Kidney epithelial cell (primary cell): ENCODE results near the gene SH3RF2. TPM values are rescaled to one million over a fixed set of nuclear protein-coding genes. Genes with fewer than 3 reads are reported as not detected.

Source experiments
- DNase-seq: peaks from one replicate; pipeline ENCODE4 v3.0.0-alpha.2; 2010; ENCODE audit warnings: low read depth
- H3K27me3 ChIP-seq: 2 replicates; pipeline ENCODE4 v1.6.0; 2011; ENCODE audit warnings: low read length; ENCODE audit not compliant: control insufficient read depth, insufficient read depth
- H3K36me3 ChIP-seq: 2 replicates; pipeline ENCODE4 v1.5.1; 2011; ENCODE audit warnings: low read length; ENCODE audit not compliant: control insufficient read depth, insufficient read depth
- H3K4me3 ChIP-seq: 2 replicates; pipeline ENCODE4 v1.5.1; 2011; ENCODE audit warnings: low read depth, mild to moderate bottlenecking, control low read depth, low read length
- CTCF ChIP-seq: IDR thresholded peaks from 2 replicates; pipeline ENCODE4 v1.5.1; 2011; ENCODE audit warnings: mild to moderate bottlenecking, moderate library complexity, low read length, control low read depth, inconsistent platforms; ENCODE audit not compliant: insufficient read depth, poor library complexity, severe bottlenecking
- total RNA-seq: library from RNA; depleted of rRNA; stranded (reverse); fragments of >200 nt; gene quantifications from 2 replicates; pipeline ENCODE4 v1.2.3, GENCODE V29; 2015

The SH3RF2 gene
- total RNA-seq, 1 donor from 2014 or later, result 10.3 TPM

DNA sequence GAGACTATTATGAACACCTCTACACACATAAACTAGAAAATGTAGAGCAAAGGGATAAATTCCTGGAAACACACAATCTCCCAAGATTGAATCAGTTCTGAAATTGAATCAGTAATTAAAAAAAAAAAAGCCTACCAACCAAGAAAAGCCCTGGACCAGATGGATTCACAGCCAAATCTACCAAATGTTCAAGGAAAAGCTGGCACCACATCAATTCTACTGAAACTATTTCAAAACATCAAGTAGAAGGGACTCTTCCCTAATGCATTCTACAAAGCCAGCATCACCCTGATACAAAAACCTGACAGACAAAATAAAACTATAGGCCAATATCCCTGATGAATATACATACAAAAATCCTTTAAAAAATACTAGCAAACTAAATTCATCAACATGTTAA is 38.2 kb upstream of the SH3RF2 start:
- TF ChIP-seq CTCF, result no peak

DNA sequence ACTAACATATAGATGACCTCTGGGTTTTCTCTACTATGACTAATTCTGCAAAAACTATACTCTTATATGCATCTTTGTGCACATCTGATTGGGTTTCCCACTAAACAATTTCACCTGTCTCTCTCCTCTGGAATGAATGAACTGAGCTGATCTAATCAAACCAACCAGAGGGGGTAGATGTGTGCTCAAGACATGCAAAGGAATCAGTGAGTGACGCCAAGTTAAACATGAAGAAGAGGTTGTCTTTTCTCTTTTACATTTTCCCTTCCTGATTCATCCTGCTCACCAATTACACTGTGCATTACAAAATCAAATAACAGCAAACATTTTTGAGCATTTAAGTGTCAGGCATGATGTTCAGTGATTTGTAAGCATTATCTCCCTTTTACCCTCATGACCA is 34.0 kb upstream of the SH3RF2 start:
- no peaks in the 10 kb centered on the region for H3K27me3 ChIP-seq
- no peak overlapping the region for H3K4me3 ChIP-seq
- no peak for TF ChIP-seq CTCF
- no peak for DNase-seq
- H3K36me3 ChIP-seq, result no peaks in the 10 kb centered on the region

More for the DNA sequence above, 38.2 kb upstream of the SH3RF2 start:
- DNase-seq, result no peak
- H3K27me3 ChIP-seq, result no peaks in the 10 kb centered on the region
- no peak overlapping the region for H3K4me3 ChIP-seq
- H3K36me3 ChIP-seq, result no peaks in the 10 kb centered on the region

- H3K4me3 ChIP-seq, result no peak overlapping the region
- no peaks in the 10 kb centered on the region for H3K36me3 ChIP-seq
- DNase-seq, result no peak
- H3K27me3 ChIP-seq, result no peaks in the 10 kb centered on the region
- peak; percentile 38 for TF ChIP-seq CTCF
These were observed 33.3 kb upstream of the SH3RF2 start for GRCh38 chr5:145903113-145903512.

GRCh38 chr5:145903867-145904266 is 32.5 kb upstream of the SH3RF2 start:
- Histone ChIP-seq H3K36me3 (no peaks in the 10 kb centered on the region), H3K27me3 (no peaks in the 10 kb centered on the region), H3K4me3 (no peak overlapping the region)
- no peak for DNase-seq
- no peak for TF ChIP-seq CTCF

- TF ChIP-seq CTCF, result no peak
- no peaks in the 10 kb centered on the region for H3K27me3 ChIP-seq
- H3K36me3 ChIP-seq, result no peaks in the 10 kb centered on the region
These were observed 31.6 kb upstream of the SH3RF2 start for GRCh38 chr5:145904743-145905142.

DNA sequence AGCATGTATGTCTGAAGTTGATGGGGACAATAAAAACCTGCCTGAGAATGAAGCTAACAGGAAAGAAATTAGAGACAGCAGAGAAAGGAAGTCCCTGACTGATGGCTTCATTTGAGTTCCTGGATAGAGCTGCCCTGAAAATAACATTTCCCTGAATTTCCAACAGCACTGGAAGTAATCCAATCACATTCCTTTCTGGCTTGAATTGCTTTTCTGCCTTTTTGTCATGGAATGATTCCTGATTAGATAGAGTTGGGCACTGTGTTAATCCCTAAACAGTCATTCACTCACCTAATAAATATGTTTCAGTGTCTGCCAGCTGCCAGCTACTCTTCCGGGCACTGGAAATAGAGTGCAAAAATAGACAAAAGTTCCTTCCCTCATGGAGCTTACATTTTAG is 30.0 kb upstream of the SH3RF2 start:
- no peak for DNase-seq
- H3K36me3 ChIP-seq, result no peaks in the 10 kb centered on the region
- TF ChIP-seq CTCF, result no peak
- H3K27me3 ChIP-seq, result no peaks in the 10 kb centered on the region
- H3K4me3 ChIP-seq, result no peak overlapping the region

More at GRCh38 chr5:145904743-145905142, 31.6 kb upstream of the SH3RF2 start:
- no peak overlapping the region for H3K4me3 ChIP-seq
- no peak for DNase-seq
